ENCODE measurements around the gene PRODH2. TPM values are rescaled to one million over a fixed set of nuclear protein-coding genes. Genes with fewer than 3 reads are reported as not detected.

Gene PRODH2
- total and polyA plus RNA-seq, 2 of the 13 experiments (the other 11 are each of a cell fraction or from before 2014, with no cell fraction given): 86.7 to 118 TPM

- TF ChIP-seq SAP130 (CRISPR knock-in tag; IDR thresholded peaks at IDR 0.05; ENCODE audit: low read depth) (peak; percentile 41; the same call in 1 of the 2 replicates), ATF4 (CRISPR knock-in tag; IDR thresholded peaks at IDR 0.05) (peak in 1 of 2 experiments; percentile 45; a peak in 1 of 4 replicates), BATF2 (CRISPR knock-in tag; IDR thresholded peaks at IDR 0.05) (peak; percentile 71; the same call in 1 of the 2 replicates), TBL1XR1 (IDR thresholded peaks at IDR 0.05; ENCODE audit: borderline replicate concordance, low read length, partially characterized antibody) (peak; percentile 21), ZNF281 (CRISPR knock-in tag; IDR thresholded peaks at IDR 0.05; ENCODE audit: borderline replicate concordance) (peak; percentile 37; the same call in 1 of the 2 replicates), RXRB (CRISPR knock-in tag; IDR thresholded peaks at IDR 0.05; ENCODE audit: borderline replicate concordance) (peak; percentile 71)
Measured at GRCh38 chr19:35845215-35846037, 32.8 kb upstream of the PRODH2 start (continued).
